ENCODE measurements around the gene LIPC. TPM values are rescaled to one million over a fixed set of nuclear protein-coding genes. Genes with fewer than 3 reads are reported as not detected.

LIPC gene
- polyA plus RNA-seq, 2 of the 4 experiments (the other 2 are of a cell fraction) = 0.13 to 0.30 TPM

DNA sequence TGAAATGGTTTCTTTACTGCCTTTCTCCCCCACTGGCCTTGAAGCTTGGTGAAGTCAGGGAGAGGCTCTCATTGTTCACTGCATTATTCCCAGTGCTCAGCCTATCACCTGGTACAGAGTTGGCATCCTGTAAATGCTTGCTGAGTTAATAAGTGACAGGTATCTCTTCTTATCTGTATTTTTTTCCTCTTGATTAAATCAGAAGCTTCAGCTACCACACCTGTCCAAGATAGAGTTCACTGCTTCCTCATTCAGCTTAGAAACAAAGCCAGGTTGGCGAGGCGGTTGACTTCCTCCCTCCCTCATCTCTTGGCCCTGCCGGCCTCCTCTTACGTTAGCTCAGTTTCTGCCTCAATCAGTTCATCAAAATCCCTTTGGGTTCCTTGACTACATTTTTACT lies 142.8 kb downstream of the LIPC start:
- H3K4me1 ChIP-seq = peaks cover 17% of the 10 kb centered on the region
- H3K27ac ChIP-seq = peak overlapping the region in 1 of 2 experiments; percentile 66; a peak in 4 of 6 replicates
- ATAC-seq (peak; percentile 45 to 79; a peak in 4 of 6 replicates), DNase-seq (ENCODE audit: low read depth in 1 of 2, low spot score in 1 of 2) (peak; percentile 43 to 70), FAIRE-seq (peak; percentile 95)
- TF ChIP-seq EP300 (IDR thresholded peaks at IDR 0.05) = no peak
- no peak for TF ChIP-seq BHLHE40 (IDR thresholded peaks at IDR 0.05; ENCODE audit: low read depth, low read length)
- TF ChIP-seq ESRRA (IDR thresholded peaks at IDR 0.05; ENCODE audit: borderline replicate concordance, low read length) = no peak
- no peak for TF ChIP-seq CHD4 (IDR thresholded peaks at IDR 0.05; ENCODE audit: borderline replicate concordance)
- no peak for TF ChIP-seq CBX2 (IDR thresholded peaks at IDR 0.05; ENCODE audit: borderline replicate concordance, low read depth)
- TF ChIP-seq GATA3 (IDR thresholded peaks at IDR 0.05; ENCODE audit: borderline replicate concordance) = peak; percentile 75
- TF ChIP-seq KDM1A (IDR thresholded peaks at IDR 0.05; ENCODE audit: low read depth) = no peak
- ChIA-PET CTCF (interaction anchor here (0.9 to 2.7 kb wide), 7 partner anchors 11 to 347 kb away, joined by 3 to 17 read pairs (median 5); no protein-coding TSS in a partner anchor), POLR2A (interaction anchor here (0.7 to 1.4 kb wide), 2 partner anchors 28 to 175 kb away, joined by 3 to 4 read pairs; no protein-coding TSS in a partner anchor)
- WGBS (ENCODE audit: missing lambda C conversion rate) = 63% methylated on average over 4 of the region's 4 CpGs
- H3K4me2 ChIP-seq = peak overlapping the region; percentile 23
- peaks cover under 1% of the 10 kb centered on the region; the same call in 1 of the 3 replicates for H3K9me3 ChIP-seq
- no peak overlapping the region for H3K4me3 ChIP-seq

GRCh38 chr15:58575045-58575786 lies 143.4 kb downstream of the LIPC start:
- TF ChIP-seq NPAS2 (CRISPR knock-in tag; IDR thresholded peaks at IDR 0.05; ENCODE audit: borderline replicate concordance) (no peak), EHMT2 (IDR thresholded peaks at IDR 0.05; ENCODE audit: low read depth) (no peak), RCOR1 (IDR thresholded peaks at IDR 0.05; ENCODE audit: low read depth, low read length) (no peak)
- TF ChIP-seq, protein P1, sequence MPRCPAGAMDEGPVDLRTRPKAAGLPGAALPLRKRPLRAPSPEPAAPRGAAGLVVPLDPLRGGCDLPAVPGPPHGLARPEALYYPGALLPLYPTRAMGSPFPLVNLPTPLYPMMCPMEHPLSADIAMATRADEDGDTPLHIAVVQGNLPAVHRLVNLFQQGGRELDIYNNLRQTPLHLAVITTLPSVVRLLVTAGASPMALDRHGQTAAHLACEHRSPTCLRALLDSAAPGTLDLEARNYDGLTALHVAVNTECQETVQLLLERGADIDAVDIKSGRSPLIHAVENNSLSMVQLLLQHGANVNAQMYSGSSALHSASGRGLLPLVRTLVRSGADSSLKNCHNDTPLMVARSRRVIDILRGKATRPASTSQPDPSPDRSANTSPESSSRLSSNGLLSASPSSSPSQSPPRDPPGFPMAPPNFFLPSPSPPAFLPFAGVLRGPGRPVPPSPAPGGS (IDR thresholded peaks at IDR 0.05) = no peak
- Histone ChIP-seq H3K9me3 (no peaks in the 10 kb centered on the region), H3K4me1 (peaks cover 17% of the 10 kb centered on the region), H3K27ac (peak overlapping the region in 1 of 2 experiments; percentile 66; a peak in 4 of 6 replicates), H3K4me2 (peak overlapping the region; percentile 23), H3K4me3 (no peak overlapping the region)
- WGBS (ENCODE audit: missing lambda C conversion rate) = 86% methylated on average over 14 of the region's 14 CpGs
- peak; percentile 45 to 54; a peak in 5 of 6 replicates for ATAC-seq
- no peak for DNase-seq (ENCODE audit: low read depth in 1 of 2, low spot score in 1 of 2)
- POLR2A ChIA-PET = interaction anchor here (0.7 to 1.4 kb wide), 2 partner anchors 28 to 175 kb away, joined by 3 to 4 read pairs; no protein-coding TSS in a partner anchor
- CTCF ChIA-PET = interaction anchor here (0.9 to 2.7 kb wide), 6 partner anchors 10 to 68 kb away, joined by 3 to 17 read pairs (median 5); no protein-coding TSS in a partner anchor
- no peak for FAIRE-seq

GRCh38 chr15:58576657-58577056 lies 144.9 kb downstream of the LIPC start:
- Histone ChIP-seq H3K9me3 (0 out of 3 replicates have a peak, but pooled peaks cover 2% of the 10 kb centered on the region), H3K4me3 (no peak overlapping the region), H3K27ac (no peak overlapping the region), H3K4me1 (peaks cover 17% of the 10 kb centered on the region), H3K4me2 (no peak overlapping the region)
- ChIA-PET CTCF (interaction anchor here (0.6 kb wide), 1 partner anchor 223 kb away, joined by 4 read pairs; no protein-coding TSS in a partner anchor), POLR2A (no interaction called here)
- DNase-seq (ENCODE audit: low read depth in 1 of 2, low spot score in 1 of 2) (no peak), ATAC-seq (no peak), FAIRE-seq (peak; percentile 72)
- TF ChIP-seq CHD4 (IDR thresholded peaks at IDR 0.05; ENCODE audit: borderline replicate concordance) (no peak), ATOH8 (CRISPR knock-in tag; IDR thresholded peaks at IDR 0.05; ENCODE audit: low read depth) (no peak), CHD2 (IDR thresholded peaks at IDR 0.05; ENCODE audit: low read length, partially characterized antibody) (no peak), EP300 (IDR thresholded peaks at IDR 0.05) (no peak), SREBF2 (IDR thresholded peaks at IDR 0.05) (no peak), HDAC2 (IDR thresholded peaks at IDR 0.05) (no peak), FOXS1 (CRISPR knock-in tag; IDR thresholded peaks at IDR 0.05) (no peak), RFX5 (IDR thresholded peaks at IDR 0.05) (no peak), RARB (CRISPR knock-in tag; IDR thresholded peaks at IDR 0.05) (no peak)
- TF ChIP-seq, protein P2, sequence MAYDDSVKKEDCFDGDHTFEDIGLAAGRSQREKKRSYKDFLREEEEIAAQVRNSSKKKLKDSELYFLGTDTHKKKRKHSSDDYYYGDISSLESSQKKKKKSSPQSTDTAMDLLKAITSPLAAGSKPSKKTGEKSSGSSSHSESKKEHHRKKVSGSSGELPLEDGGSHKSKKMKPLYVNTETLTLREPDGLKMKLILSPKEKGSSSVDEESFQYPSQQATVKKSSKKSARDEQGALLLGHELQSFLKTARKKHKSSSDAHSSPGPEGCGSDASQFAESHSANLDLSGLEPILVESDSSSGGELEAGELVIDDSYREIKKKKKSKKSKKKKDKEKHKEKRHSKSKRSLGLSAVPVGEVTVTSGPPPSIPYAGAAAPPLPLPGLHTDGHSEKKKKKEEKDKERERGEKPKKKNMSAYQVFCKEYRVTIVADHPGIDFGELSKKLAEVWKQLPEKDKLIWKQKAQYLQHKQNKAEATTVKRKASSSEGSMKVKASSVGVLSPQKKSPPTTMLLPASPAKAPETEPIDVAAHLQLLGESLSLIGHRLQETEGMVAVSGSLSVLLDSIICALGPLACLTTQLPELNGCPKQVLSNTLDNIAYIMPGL (CRISPR knock-in tag; IDR thresholded peaks at IDR 0.05; ENCODE audit: borderline replicate concordance) = no peak
